ENCODE results near the gene CFAP92.

CFAP92 gene

GRCh38 chr3:129025691-129026435 lies 32.0 kb upstream of the CFAP92 start:
- DNase-seq, result no peak

GRCh38 chr3:129025108-129025507 lies 31.2 kb upstream of the CFAP92 start:
- no peak for DNase-seq

- DNase-seq, result no peak
Observed at GRCh38 chr3:129023909-129024308, 30.0 kb upstream of the CFAP92 start.

GRCh38 chr3:129023008-129023358 lies 29.1 kb upstream of the CFAP92 start:
- DNase-seq, result no peak

- DNase-seq, result no peak
Observed at GRCh38 chr3:129022114-129023007, 28.5 kb upstream of the CFAP92 start.

- DNase-seq, result no peak
Observed at GRCh38 chr3:129021140-129021551, 27.3 kb upstream of the CFAP92 start.

- no peak for DNase-seq
Observed at GRCh38 chr3:129020691-129021090, 26.8 kb upstream of the CFAP92 start.

- no peak for DNase-seq
Observed at GRCh38 chr3:129019266-129019665, 25.4 kb upstream of the CFAP92 start.

GRCh38 chr3:129018751-129019150 lies 24.9 kb upstream of the CFAP92 start:
- no peak for DNase-seq

- no peak for DNase-seq
Observed at GRCh38 chr3:129018271-129018670, 24.4 kb upstream of the CFAP92 start.

- DNase-seq, result no peak
Observed at GRCh38 chr3:129017484-129017899, 23.6 kb upstream of the CFAP92 start.

GRCh38 chr3:129016720-129017483 lies 23.0 kb upstream of the CFAP92 start:
- DNase-seq, result peak; percentile 65 to 82

GRCh38 chr3:129016356-129016719 lies 22.5 kb upstream of the CFAP92 start:
- peak; percentile 70 to 80 for DNase-seq

GRCh38 chr3:129015388-129016105 lies 21.7 kb upstream of the CFAP92 start:
- peak; percentile 25 to 55 for DNase-seq

GRCh38 chr3:129014793-129015345 lies 21.0 kb upstream of the CFAP92 start:
- no peak for DNase-seq

- DNase-seq, result no peak
Observed at GRCh38 chr3:129014148-129014547, 20.3 kb upstream of the CFAP92 start.

GRCh38 chr3:129013491-129013891 lies 19.6 kb upstream of the CFAP92 start:
- no peak for DNase-seq

- no peak for DNase-seq
Observed at GRCh38 chr3:129010310-129010956, 16.6 kb upstream of the CFAP92 start.

- DNase-seq, result no peak
Observed at GRCh38 chr3:129009266-129009665, 15.4 kb upstream of the CFAP92 start.

- DNase-seq, result no peak
Observed at GRCh38 chr3:129007792-129008191, 13.9 kb upstream of the CFAP92 start.

GRCh38 chr3:129006864-129007263 lies 13.0 kb upstream of the CFAP92 start:
- DNase-seq, result no peak

Measured in CD4-positive, alpha-beta T cell treated with Interleukin-1 beta for 1 hour (primary cell).